KOPT-K1 (cell line): ENCODE measurements around the gene CAPN10.

ENCODE experiments used
- H3K27ac ChIP-seq: fragments of 200-600 bp; sonication (generic); 2 replicates; pipeline ENCODE4 v1.5.1; 2016; ENCODE audit warnings: antibody characterized with exemption, mild to moderate bottlenecking, low read depth, low read length; ENCODE audit not compliant: poor library complexity, severe bottlenecking
- H3K36me3 ChIP-seq: fragments of 200-600 bp; sonication (generic); 2 replicates; pipeline ENCODE4 v1.5.1; 2017; ENCODE audit warnings: antibody characterized with exemption, mild to moderate bottlenecking, low read length, moderate library complexity; ENCODE audit not compliant: insufficient read depth
- H3K9me3 ChIP-seq: fragments of 200-600 bp; sonication (generic); 2 replicates; pipeline ENCODE4 v1.5.1; 2017; ENCODE audit warnings: antibody characterized with exemption, low read length, mild to moderate bottlenecking; ENCODE audit not compliant: insufficient read depth, poor library complexity, severe bottlenecking

Gene CAPN10

GRCh38 chr2:240576436-240577205, 9.9 kb upstream of the CAPN10 start:
- no peak overlapping the region for H3K27ac ChIP-seq
- H3K9me3 ChIP-seq, result no peaks in the 10 kb centered on the region
- H3K36me3 ChIP-seq, result peaks cover 59% of the 10 kb centered on the region; the same call in 1 of the 2 replicates

- Histone ChIP-seq H3K36me3 (peaks cover 53% of the 10 kb centered on the region; the same call in 1 of the 2 replicates), H3K9me3 (no peaks in the 10 kb centered on the region)
These were observed 9.0 kb upstream of the CAPN10 start for GRCh38 chr2:240577281-240578109.

GRCh38 chr2:240578110-240578450, 8.5 kb upstream of the CAPN10 start:
- Histone ChIP-seq H3K36me3 (peaks cover 54% of the 10 kb centered on the region; the same call in 1 of the 2 replicates), H3K27ac (no peak overlapping the region), H3K9me3 (no peaks in the 10 kb centered on the region)

More at GRCh38 chr2:240577281-240578109, 9.0 kb upstream of the CAPN10 start:
- H3K27ac ChIP-seq, result no peak overlapping the region

- Histone ChIP-seq H3K9me3 (no peaks in the 10 kb centered on the region), H3K27ac (no peak overlapping the region), H3K36me3 (peaks cover 54% of the 10 kb centered on the region; the same call in 1 of the 2 replicates)
These were observed 8.0 kb upstream of the CAPN10 start for GRCh38 chr2:240578488-240578887.

- peaks cover 51% of the 10 kb centered on the region; the same call in 1 of the 2 replicates for H3K36me3 ChIP-seq
- H3K27ac ChIP-seq, result peak overlapping the region; percentile 1
- no peaks in the 10 kb centered on the region for H3K9me3 ChIP-seq
These were observed 7.3 kb upstream of the CAPN10 start for GRCh38 chr2:240579071-240579762.

- Histone ChIP-seq H3K9me3 (no peaks in the 10 kb centered on the region), H3K36me3 (peaks cover 43% of the 10 kb centered on the region; the same call in 1 of the 2 replicates), H3K27ac (peak overlapping the region; percentile 1)
These were observed 6.5 kb upstream of the CAPN10 start for GRCh38 chr2:240579771-240580614.

GRCh38 chr2:240581811-240582210, 4.7 kb upstream of the CAPN10 start:
- Histone ChIP-seq H3K36me3 (peaks cover 25% of the 10 kb centered on the region; the same call in 1 of the 2 replicates), H3K9me3 (no peaks in the 10 kb centered on the region), H3K27ac (no peak overlapping the region)

GRCh38 chr2:240582781-240583180, 3.8 kb upstream of the CAPN10 start:
- Histone ChIP-seq H3K9me3 (no peaks in the 10 kb centered on the region), H3K27ac (no peak overlapping the region), H3K36me3 (peaks cover 16% of the 10 kb centered on the region; the same call in 1 of the 2 replicates)

- 0 out of 2 replicates have a peak, but pooled peaks cover 6% of the 10 kb centered on the region for H3K36me3 ChIP-seq
- no peak overlapping the region for H3K27ac ChIP-seq
- H3K9me3 ChIP-seq, result no peaks in the 10 kb centered on the region
These were observed 2.8 kb upstream of the CAPN10 start for GRCh38 chr2:240583774-240584173.

GRCh38 chr2:240584486-240585031, 2.0 kb upstream of the CAPN10 start:
- H3K9me3 ChIP-seq, result no peaks in the 10 kb centered on the region
- H3K36me3 ChIP-seq, result peaks cover 11% of the 10 kb centered on the region; the same call in 1 of the 2 replicates
- H3K27ac ChIP-seq, result no peak overlapping the region

- Histone ChIP-seq H3K36me3 (peaks cover 16% of the 10 kb centered on the region), H3K9me3 (no peaks in the 10 kb centered on the region), H3K27ac (peak overlapping the region; percentile 94)
These were observed 1.4 kb upstream of the CAPN10 start for GRCh38 chr2:240585101-240585500.

GRCh38 chr2:240585681-240586197, 795 bp upstream of the CAPN10 start:
- H3K27ac ChIP-seq, result peak overlapping the region; percentile 94
- H3K9me3 ChIP-seq, result no peaks in the 10 kb centered on the region
- H3K36me3 ChIP-seq, result peaks cover 23% of the 10 kb centered on the region

GRCh38 chr2:240586919-240587800, 626 bp downstream of the CAPN10 start:
- Histone ChIP-seq H3K27ac (peak overlapping the region; percentile 94), H3K9me3 (no peaks in the 10 kb centered on the region), H3K36me3 (peaks cover 37% of the 10 kb centered on the region)
